Measurements from ENCODE around the gene LRRC7. TPM values are rescaled to one million over a fixed set of nuclear protein-coding genes. Genes with fewer than 3 reads are reported as not detected.

The LRRC7 gene
- total and polyA plus RNA-seq, 2 experiments from 2014 or later = 0.99 to 1.8 TPM

DNA sequence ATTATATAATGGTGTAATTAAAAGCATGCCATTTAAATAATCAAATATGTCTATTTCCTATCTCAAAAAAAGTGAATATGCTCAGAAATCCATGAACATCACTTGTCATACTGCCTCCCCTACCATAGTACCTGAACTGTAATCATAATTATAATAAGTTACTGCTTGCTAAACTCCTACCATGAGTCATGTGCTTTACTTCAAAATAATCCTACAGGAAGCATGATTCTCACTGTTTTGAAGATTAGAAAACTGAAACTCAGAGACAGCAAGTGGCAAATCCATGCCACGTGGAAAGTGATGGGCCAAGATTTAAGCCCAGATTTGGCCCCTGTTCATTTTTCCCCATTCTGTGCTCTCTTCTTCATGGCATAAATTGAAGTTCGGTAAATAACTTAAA, 5.2 kb downstream of the LRRC7 start:
- no peaks in the 10 kb centered on the region for H3K9me2 ChIP-seq (replicated peaks; ENCODE audit: insufficient read depth)
- H3K27me3 ChIP-seq = peaks cover 46% of the 10 kb centered on the region
- TF ChIP-seq EZH2phosphoT487 (IDR thresholded peaks at IDR 0.05; ENCODE audit: low read depth, severe bottlenecking, unreplicated experiment) (no peak), EZH2 (IDR thresholded peaks at IDR 0.05; ENCODE audit: borderline replicate concordance) (no peak)
- TF ChIP-seq, protein P1, sequence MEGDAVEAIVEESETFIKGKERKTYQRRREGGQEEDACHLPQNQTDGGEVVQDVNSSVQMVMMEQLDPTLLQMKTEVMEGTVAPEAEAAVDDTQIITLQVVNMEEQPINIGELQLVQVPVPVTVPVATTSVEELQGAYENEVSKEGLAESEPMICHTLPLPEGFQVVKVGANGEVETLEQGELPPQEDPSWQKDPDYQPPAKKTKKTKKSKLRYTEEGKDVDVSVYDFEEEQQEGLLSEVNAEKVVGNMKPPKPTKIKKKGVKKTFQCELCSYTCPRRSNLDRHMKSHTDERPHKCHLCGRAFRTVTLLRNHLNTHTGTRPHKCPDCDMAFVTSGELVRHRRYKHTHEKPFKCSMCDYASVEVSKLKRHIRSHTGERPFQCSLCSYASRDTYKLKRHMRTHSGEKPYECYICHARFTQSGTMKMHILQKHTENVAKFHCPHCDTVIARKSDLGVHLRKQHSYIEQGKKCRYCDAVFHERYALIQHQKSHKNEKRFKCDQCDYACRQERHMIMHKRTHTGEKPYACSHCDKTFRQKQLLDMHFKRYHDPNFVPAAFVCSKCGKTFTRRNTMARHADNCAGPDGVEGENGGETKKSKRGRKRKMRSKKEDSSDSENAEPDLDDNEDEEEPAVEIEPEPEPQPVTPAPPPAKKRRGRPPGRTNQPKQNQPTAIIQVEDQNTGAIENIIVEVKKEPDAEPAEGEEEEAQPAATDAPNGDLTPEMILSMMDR (IDR thresholded peaks at IDR 0.05; ENCODE audit: poor library complexity) = no peak
- H2AFZ ChIP-seq = no peak overlapping the region
- H3K4me3 ChIP-seq = no peak overlapping the region
- WGBS (ENCODE audit: low lambda C conversion rate, missing lambda C conversion rate) = 77% methylated on average over 2 of the region's 2 CpGs
- peaks cover 4% of the 10 kb centered on the region for H3K4me1 ChIP-seq (ENCODE audit: insufficient read depth)
- no peaks in the 10 kb centered on the region for H3K36me3 ChIP-seq (replicated peaks; ENCODE audit: insufficient read depth, low read depth)
- H3K27ac ChIP-seq = no peak overlapping the region
- H4K20me1 ChIP-seq (ENCODE audit: insufficient read depth, poor library complexity, severe bottlenecking) = no peaks in the 10 kb centered on the region
- H3K4me2 ChIP-seq = no peak overlapping the region
- no peak for DNase-seq (ENCODE audit: low spot score)
- H3K79me2 ChIP-seq = no peaks in the 10 kb centered on the region
- H3K9me3 ChIP-seq (ENCODE audit: low read depth) = no peaks in the 10 kb centered on the region

DNA sequence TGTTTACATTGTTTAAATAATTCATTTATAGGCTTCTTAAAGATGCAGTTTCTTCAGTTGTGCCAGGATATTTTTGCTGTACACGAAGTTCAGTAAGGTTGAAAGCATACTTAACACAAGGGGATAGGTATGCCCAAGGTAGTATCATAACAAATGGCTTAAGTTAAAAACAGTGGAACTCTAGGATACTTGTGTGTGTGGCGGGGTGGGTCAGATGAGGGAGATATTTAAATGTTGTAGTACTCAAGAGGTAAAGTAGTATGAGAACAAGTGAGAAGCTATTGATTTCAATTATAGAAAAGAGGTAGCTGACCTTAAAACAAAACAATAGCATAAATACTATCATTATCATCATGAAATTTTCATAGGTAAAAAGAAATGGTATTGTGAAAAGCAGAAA, 6.2 kb downstream of the LRRC7 start:
- no peak overlapping the region for H3K4me2 ChIP-seq
- peaks cover 37% of the 10 kb centered on the region for H3K27me3 ChIP-seq
- H2AFZ ChIP-seq = no peak overlapping the region
- H3K9me2 ChIP-seq (replicated peaks; ENCODE audit: insufficient read depth) = no peaks in the 10 kb centered on the region
- H4K20me1 ChIP-seq (ENCODE audit: insufficient read depth, poor library complexity, severe bottlenecking) = no peaks in the 10 kb centered on the region
- no peaks in the 10 kb centered on the region for H3K36me3 ChIP-seq (replicated peaks; ENCODE audit: insufficient read depth, low read depth)
- DNase-seq (ENCODE audit: low spot score) = no peak
- 41% methylated on average over 2 of the region's 2 CpGs for WGBS (ENCODE audit: low lambda C conversion rate, missing lambda C conversion rate)
- no peak overlapping the region for H3K4me3 ChIP-seq
- H3K9me3 ChIP-seq (ENCODE audit: low read depth) = no peaks in the 10 kb centered on the region
- peaks cover 1% of the 10 kb centered on the region for H3K4me1 ChIP-seq (ENCODE audit: insufficient read depth)
- H3K79me2 ChIP-seq = no peaks in the 10 kb centered on the region
- TF ChIP-seq, protein P1 (IDR thresholded peaks at IDR 0.05; ENCODE audit: poor library complexity) = no peak
- TF ChIP-seq EZH2phosphoT487 (IDR thresholded peaks at IDR 0.05; ENCODE audit: low read depth, severe bottlenecking, unreplicated experiment) = no peak
- no peak for TF ChIP-seq EZH2 (IDR thresholded peaks at IDR 0.05; ENCODE audit: borderline replicate concordance)
- H3K27ac ChIP-seq = no peak overlapping the region

- no peak for TF ChIP-seq EZH2phosphoT487 (IDR thresholded peaks at IDR 0.05; ENCODE audit: low read depth, severe bottlenecking, unreplicated experiment)
- no peak for TF ChIP-seq EZH2 (IDR thresholded peaks at IDR 0.05; ENCODE audit: borderline replicate concordance)
- TF ChIP-seq, protein P1 (IDR thresholded peaks at IDR 0.05; ENCODE audit: poor library complexity) = no peak
- H4K20me1 ChIP-seq (ENCODE audit: insufficient read depth, poor library complexity, severe bottlenecking) = no peaks in the 10 kb centered on the region
- no peaks in the 10 kb centered on the region for H3K27me3 ChIP-seq
- H3K9me2 ChIP-seq (replicated peaks; ENCODE audit: insufficient read depth) = no peaks in the 10 kb centered on the region
- no peak overlapping the region for H3K4me3 ChIP-seq
- no peak overlapping the region for H3K27ac ChIP-seq
- 50% methylated on average over 2 of the region's 2 CpGs for WGBS (ENCODE audit: low lambda C conversion rate, missing lambda C conversion rate)
- no peaks in the 10 kb centered on the region for H3K36me3 ChIP-seq (replicated peaks; ENCODE audit: insufficient read depth, low read depth)
- H3K79me2 ChIP-seq = no peaks in the 10 kb centered on the region
- no peak overlapping the region for H2AFZ ChIP-seq
- H3K9me3 ChIP-seq (ENCODE audit: low read depth) = no peaks in the 10 kb centered on the region
- H3K4me2 ChIP-seq = no peak overlapping the region
- no peak for DNase-seq (ENCODE audit: low spot score)
- H3K4me1 ChIP-seq (ENCODE audit: insufficient read depth) = no peaks in the 10 kb centered on the region
Measured at GRCh38 chr1:69585666-69586065, 17.9 kb downstream of the LRRC7 start.

DNA sequence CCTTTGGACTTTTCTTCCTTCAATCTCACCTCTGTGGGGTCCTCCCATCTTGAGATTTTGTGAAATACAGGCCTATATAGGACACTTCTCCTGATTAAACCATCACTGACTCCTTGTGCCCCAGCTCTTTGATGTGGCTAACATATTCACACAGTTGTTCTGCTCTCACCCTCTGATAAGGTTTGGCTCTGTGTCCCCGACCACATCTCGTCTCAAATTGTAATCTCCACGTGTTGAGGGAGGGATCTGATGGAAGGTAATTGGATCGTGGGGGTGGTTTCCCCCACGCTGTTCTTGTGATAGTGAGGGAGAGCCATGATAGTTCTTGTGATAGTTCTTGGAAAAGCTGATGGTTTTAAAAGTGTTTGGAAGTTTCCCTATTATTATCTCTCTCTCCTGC, 19.7 kb downstream of the LRRC7 start:
- no peak for TF ChIP-seq EZH2 (IDR thresholded peaks at IDR 0.05; ENCODE audit: borderline replicate concordance)
- H3K79me2 ChIP-seq = no peaks in the 10 kb centered on the region
- H3K9me3 ChIP-seq (ENCODE audit: low read depth) = no peaks in the 10 kb centered on the region
- no peaks in the 10 kb centered on the region for H4K20me1 ChIP-seq (ENCODE audit: insufficient read depth, poor library complexity, severe bottlenecking)
- H3K4me1 ChIP-seq (ENCODE audit: insufficient read depth) = no peaks in the 10 kb centered on the region
- no peaks in the 10 kb centered on the region for H3K36me3 ChIP-seq (replicated peaks; ENCODE audit: insufficient read depth, low read depth)
- H3K27ac ChIP-seq = no peak overlapping the region
- H2AFZ ChIP-seq = no peak overlapping the region
- no peaks in the 10 kb centered on the region for H3K9me2 ChIP-seq (replicated peaks; ENCODE audit: insufficient read depth)
- 67% methylated on average over 5 of the region's 5 CpGs for WGBS (ENCODE audit: low lambda C conversion rate, missing lambda C conversion rate)
- H3K4me2 ChIP-seq = no peak overlapping the region
- no peaks in the 10 kb centered on the region for H3K27me3 ChIP-seq
- DNase-seq (ENCODE audit: low spot score) = no peak
- H3K4me3 ChIP-seq = no peak overlapping the region
